Measurements from ENCODE around the gene EFNA5.

Gene EFNA5

DNA sequence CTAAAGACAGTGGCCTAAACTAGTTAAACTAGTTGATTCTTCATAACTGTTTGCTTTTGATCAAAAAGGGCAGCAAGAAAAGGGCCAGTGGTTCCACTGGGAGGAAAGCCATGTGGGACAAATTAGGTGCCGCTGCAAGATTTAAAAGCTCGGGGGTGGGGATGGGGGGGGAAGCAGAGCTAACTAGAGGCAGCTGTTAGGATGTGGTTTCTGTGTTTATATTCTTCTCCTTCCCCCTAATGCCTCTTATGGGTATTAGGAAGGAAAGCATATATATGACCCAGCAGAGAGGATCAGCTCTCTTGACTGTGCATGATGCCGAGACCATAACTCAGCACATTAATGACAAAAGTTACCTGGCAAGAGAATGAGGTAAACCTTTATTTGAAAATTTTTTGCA, 65.7 kb downstream of the EFNA5 start (continued):
- no peak for TF ChIP-seq ZNF175 (tag by site-specific recombination; IDR thresholded peaks at IDR 0.05)
- no peak for TF ChIP-seq ZNF623 (tag by site-specific recombination; IDR thresholded peaks at IDR 0.05)
- TF ChIP-seq, protein P1, sequence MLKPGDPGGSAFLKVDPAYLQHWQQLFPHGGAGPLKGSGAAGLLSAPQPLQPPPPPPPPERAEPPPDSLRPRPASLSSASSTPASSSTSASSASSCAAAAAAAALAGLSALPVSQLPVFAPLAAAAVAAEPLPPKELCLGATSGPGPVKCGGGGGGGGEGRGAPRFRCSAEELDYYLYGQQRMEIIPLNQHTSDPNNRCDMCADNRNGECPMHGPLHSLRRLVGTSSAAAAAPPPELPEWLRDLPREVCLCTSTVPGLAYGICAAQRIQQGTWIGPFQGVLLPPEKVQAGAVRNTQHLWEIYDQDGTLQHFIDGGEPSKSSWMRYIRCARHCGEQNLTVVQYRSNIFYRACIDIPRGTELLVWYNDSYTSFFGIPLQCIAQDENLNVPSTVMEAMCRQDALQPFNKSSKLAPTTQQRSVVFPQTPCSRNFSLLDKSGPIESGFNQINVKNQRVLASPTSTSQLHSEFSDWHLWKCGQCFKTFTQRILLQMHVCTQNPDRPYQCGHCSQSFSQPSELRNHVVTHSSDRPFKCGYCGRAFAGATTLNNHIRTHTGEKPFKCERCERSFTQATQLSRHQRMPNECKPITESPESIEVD (tag by site-specific recombination; IDR thresholded peaks at IDR 0.05), result peak; percentile 49; the same call in 1 of the 2 replicates
- no peak for TF ChIP-seq ZNF350 (tag by site-specific recombination; IDR thresholded peaks at IDR 0.05)
- peak; percentile 38; the same call in 1 of the 2 replicates for TF ChIP-seq MZF1 (tag by site-specific recombination; IDR thresholded peaks at IDR 0.05; ENCODE audit: borderline replicate concordance)
- TF ChIP-seq ZNF707 (tag by site-specific recombination; IDR thresholded peaks at IDR 0.05), result no peak
- TF ChIP-seq, protein P2, sequence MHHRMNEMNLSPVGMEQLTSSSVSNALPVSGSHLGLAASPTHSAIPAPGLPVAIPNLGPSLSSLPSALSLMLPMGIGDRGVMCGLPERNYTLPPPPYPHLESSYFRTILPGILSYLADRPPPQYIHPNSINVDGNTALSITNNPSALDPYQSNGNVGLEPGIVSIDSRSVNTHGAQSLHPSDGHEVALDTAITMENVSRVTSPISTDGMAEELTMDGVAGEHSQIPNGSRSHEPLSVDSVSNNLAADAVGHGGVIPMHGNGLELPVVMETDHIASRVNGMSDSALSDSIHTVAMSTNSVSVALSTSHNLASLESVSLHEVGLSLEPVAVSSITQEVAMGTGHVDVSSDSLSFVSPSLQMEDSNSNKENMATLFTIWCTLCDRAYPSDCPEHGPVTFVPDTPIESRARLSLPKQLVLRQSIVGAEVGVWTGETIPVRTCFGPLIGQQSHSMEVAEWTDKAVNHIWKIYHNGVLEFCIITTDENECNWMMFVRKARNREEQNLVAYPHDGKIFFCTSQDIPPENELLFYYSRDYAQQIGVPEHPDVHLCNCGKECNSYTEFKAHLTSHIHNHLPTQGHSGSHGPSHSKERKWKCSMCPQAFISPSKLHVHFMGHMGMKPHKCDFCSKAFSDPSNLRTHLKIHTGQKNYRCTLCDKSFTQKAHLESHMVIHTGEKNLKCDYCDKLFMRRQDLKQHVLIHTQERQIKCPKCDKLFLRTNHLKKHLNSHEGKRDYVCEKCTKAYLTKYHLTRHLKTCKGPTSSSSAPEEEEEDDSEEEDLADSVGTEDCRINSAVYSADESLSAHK (tag by site-specific recombination; IDR thresholded peaks at IDR 0.05), result 0 out of 2 replicates have a peak, but pooled peaks have one; percentile 2
- TF ChIP-seq, protein P3, sequence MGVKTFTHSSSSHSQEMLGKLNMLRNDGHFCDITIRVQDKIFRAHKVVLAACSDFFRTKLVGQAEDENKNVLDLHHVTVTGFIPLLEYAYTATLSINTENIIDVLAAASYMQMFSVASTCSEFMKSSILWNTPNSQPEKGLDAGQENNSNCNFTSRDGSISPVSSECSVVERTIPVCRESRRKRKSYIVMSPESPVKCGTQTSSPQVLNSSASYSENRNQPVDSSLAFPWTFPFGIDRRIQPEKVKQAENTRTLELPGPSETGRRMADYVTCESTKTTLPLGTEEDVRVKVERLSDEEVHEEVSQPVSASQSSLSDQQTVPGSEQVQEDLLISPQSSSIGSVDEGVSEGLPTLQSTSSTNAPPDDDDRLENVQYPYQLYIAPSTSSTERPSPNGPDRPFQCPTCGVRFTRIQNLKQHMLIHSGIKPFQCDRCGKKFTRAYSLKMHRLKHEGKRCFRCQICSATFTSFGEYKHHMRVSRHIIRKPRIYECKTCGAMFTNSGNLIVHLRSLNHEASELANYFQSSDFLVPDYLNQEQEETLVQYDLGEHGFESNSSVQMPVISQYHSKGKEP (tag by site-specific recombination; IDR thresholded peaks at IDR 0.05), result peak; percentile 42; the same call in 1 of the 2 replicates
- no peak for TF ChIP-seq ZNF394 (tag by site-specific recombination; IDR thresholded peaks at IDR 0.05; ENCODE audit: borderline replicate concordance)
- TF ChIP-seq, protein P4, sequence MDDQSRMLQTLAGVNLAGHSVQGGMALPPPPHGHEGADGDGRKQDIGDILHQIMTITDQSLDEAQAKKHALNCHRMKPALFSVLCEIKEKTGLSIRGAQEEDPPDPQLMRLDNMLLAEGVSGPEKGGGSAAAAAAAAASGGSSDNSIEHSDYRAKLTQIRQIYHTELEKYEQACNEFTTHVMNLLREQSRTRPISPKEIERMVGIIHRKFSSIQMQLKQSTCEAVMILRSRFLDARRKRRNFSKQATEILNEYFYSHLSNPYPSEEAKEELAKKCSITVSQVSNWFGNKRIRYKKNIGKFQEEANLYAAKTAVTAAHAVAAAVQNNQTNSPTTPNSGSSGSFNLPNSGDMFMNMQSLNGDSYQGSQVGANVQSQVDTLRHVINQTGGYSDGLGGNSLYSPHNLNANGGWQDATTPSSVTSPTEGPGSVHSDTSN (CRISPR knock-in tag; IDR thresholded peaks at IDR 0.05), result no peak

DNA sequence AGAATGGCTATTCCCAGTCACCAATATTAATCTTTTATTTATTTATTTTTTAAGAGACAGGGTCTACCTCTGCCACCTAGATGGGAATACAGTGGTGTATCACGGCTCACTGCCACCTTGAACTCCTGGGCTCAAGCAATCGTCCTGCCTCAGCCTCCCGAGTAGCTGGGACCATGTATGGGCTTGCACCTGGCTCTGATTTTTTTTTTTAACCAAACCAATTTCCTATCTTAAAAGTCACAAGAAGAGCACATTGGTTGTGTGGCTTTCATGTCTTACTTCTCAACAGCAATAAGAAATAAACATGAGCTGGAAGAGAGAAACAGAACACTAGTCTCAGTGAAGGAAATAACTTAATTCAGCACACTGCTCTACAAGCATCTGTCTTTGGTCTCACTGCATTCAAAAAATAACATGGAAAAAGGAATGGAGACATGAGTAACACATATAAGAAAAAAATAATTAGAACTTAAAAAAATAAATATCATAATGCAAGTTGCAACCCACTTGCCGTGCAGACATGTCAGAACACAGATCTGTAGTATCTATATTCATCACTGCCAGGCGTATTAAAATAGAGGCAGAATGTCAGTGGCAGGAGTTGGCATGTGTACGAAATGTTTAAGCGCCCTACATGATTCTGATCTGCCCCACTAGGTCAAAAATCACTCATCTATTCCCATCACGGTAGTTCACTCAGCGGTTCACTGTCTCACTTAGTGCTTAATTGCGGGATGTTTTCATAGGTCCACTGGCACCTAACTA, 66.4 kb downstream of the EFNA5 start:
- H3K36me3 ChIP-seq (ENCODE audit: control insufficient read depth in 2 of 2, insufficient read depth in 1 of 2, low read length in 2 of 2), result no peaks in the 10 kb centered on the region
- H3K4me3 ChIP-seq (ENCODE audit: low read depth, low read length), result no peak overlapping the region
- POLR2A ChIA-PET, result interaction anchor here (0.8 kb wide), 1 partner anchor 22 kb away, joined by 3 read pairs; no protein-coding TSS in a partner anchor
- CTCF ChIA-PET, result interaction anchor here (0.6 to 1.6 kb wide), 2 partner anchors 11 to 32 kb away, joined by 4 to 5 read pairs; no protein-coding TSS in a partner anchor
- H3K27ac ChIP-seq (ENCODE audit: extremely low read depth, low read depth, low read length), result no peak overlapping the region; the same call in 1 of the 2 replicates
- H3K9me3 ChIP-seq (ENCODE audit: control insufficient read depth, insufficient read depth, low read depth, low read length), result no peaks in the 10 kb centered on the region
- H3K4me1 ChIP-seq (ENCODE audit: control insufficient read depth, insufficient read depth, low read length), result peaks cover 44% of the 10 kb centered on the region
- TF ChIP-seq TRIM28 (IDR thresholded peaks at IDR 0.05; ENCODE audit: borderline replicate concordance, low read length) (no peak), ZNF747 (tag by site-specific recombination; IDR thresholded peaks at IDR 0.05) (no peak), ZFHX2 (tag by site-specific recombination; conservative IDR thresholded peaks at IDR 0.05) (no peak), ZNF214 (tag by site-specific recombination; IDR thresholded peaks at IDR 0.05; ENCODE audit: borderline replicate concordance) (no peak), ZNF555 (tag by site-specific recombination; conservative IDR thresholded peaks at IDR 0.05) (no peak), REPIN1 (tag by site-specific recombination; IDR thresholded peaks at IDR 0.05; ENCODE audit: low read depth) (no peak), ZBTB7A (tag by site-specific recombination; IDR thresholded peaks at IDR 0.05; ENCODE audit: low read depth) (no peak), EGR2 (tag by site-specific recombination; IDR thresholded peaks at IDR 0.05; ENCODE audit: low read depth) (no peak)
- TF ChIP-seq, protein P5, sequence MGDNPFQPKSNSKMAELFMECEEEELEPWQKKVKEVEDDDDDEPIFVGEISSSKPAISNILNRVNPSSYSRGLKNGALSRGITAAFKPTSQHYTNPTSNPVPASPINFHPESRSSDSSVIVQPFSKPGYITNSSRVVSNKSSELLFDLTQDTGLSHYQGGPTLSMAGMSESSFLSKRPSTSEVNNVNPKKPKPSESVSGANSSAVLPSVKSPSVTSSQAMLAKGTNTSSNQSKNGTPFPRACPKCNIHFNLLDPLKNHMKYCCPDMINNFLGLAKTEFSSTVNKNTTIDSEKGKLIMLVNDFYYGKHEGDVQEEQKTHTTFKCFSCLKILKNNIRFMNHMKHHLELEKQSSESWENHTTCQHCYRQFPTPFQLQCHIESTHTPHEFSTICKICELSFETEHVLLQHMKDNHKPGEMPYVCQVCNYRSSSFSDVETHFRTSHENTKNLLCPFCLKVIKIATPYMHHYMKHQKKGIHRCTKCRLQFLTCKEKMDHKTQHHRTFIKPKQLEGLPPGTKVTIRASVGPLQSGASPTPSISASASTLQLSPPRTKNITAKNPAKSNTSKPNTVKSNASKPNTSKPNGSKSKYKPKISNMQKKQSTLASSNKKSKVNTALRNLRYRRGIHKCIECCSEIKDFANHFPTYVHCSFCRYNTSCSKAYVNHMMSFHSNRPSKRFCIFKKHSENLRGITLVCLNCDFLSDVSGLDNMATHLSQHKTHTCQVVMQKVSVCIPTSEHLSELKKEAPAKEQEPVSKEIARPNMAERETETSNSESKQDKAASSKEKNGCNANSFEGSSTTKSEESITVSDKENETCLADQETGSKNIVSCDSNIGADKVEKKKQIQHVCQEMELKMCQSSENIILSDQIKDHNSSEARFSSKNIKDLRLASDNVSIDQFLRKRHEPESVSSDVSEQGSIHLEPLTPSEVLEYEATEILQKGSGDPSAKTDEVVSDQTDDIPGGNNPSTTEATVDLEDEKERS (tag by site-specific recombination; IDR thresholded peaks at IDR 0.05), result no peak
- TF ChIP-seq, protein P6, sequence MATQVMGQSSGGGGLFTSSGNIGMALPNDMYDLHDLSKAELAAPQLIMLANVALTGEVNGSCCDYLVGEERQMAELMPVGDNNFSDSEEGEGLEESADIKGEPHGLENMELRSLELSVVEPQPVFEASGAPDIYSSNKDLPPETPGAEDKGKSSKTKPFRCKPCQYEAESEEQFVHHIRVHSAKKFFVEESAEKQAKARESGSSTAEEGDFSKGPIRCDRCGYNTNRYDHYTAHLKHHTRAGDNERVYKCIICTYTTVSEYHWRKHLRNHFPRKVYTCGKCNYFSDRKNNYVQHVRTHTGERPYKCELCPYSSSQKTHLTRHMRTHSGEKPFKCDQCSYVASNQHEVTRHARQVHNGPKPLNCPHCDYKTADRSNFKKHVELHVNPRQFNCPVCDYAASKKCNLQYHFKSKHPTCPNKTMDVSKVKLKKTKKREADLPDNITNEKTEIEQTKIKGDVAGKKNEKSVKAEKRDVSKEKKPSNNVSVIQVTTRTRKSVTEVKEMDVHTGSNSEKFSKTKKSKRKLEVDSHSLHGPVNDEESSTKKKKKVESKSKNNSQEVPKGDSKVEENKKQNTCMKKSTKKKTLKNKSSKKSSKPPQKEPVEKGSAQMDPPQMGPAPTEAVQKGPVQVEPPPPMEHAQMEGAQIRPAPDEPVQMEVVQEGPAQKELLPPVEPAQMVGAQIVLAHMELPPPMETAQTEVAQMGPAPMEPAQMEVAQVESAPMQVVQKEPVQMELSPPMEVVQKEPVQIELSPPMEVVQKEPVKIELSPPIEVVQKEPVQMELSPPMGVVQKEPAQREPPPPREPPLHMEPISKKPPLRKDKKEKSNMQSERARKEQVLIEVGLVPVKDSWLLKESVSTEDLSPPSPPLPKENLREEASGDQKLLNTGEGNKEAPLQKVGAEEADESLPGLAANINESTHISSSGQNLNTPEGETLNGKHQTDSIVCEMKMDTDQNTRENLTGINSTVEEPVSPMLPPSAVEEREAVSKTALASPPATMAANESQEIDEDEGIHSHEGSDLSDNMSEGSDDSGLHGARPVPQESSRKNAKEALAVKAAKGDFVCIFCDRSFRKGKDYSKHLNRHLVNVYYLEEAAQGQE (tag by site-specific recombination; IDR thresholded peaks at IDR 0.05), result no peak

Data from HEK293 (cell line).